NB4 (cell line): Measurements from ENCODE around the gene SH3PXD2A.

ENCODE experiments used
- CTCF ChIP-seq: IDR thresholded peaks from one replicate; pipeline ENCODE4 v1.5.1; 2012; ENCODE audit warnings: low read depth, low read length
- MYC ChIP-seq: IDR thresholded peaks from 2 replicates; pipeline ENCODE4 v1.6.1; 2011; ENCODE audit warnings: low read depth, low read length
- POLR2A ChIP-seq: IDR thresholded peaks from 2 replicates; pipeline ENCODE4 v1.6.1; 2011; ENCODE audit warnings: mild to moderate bottlenecking; ENCODE audit not compliant: insufficient read length; ENCODE audit errors: extremely low read depth

GRCh38 chr10:103888113-103888841 lies 32.9 kb upstream of the SH3PXD2A start:
- peak; percentile 86 for TF ChIP-seq CTCF
- TF ChIP-seq POLR2A = no peak
- TF ChIP-seq MYC = no peak
